ENCODE results near the gene CYP26B1.

DNA sequence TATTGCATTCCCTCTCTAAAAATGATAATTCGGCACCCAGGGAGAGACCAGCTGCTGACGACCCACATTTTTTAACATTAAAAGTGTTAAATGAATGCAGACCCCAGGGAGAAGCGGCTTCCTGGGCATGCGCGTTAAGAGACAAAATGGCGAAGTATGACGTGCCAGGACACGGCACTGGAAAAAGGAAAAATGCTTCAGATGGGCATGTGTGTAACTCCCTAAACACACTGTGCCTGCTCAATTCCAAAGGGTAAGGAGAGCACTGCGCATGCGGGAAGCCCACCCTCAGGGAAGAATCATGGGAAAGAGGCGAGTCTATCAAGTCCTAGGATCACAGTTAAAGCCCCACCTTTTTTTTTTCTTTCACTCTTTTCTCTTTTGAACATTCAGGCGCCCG lies 58.1 kb downstream of the CYP26B1 start:
- no peak for TF ChIP-seq POLR2A (IDR thresholded peaks at IDR 0.05; ENCODE audit: low read depth, low read length)
- TF ChIP-seq MAX (IDR thresholded peaks at IDR 0.05; ENCODE audit: insufficient read depth, insufficient read length): no peak
- TF ChIP-seq, protein P1, sequence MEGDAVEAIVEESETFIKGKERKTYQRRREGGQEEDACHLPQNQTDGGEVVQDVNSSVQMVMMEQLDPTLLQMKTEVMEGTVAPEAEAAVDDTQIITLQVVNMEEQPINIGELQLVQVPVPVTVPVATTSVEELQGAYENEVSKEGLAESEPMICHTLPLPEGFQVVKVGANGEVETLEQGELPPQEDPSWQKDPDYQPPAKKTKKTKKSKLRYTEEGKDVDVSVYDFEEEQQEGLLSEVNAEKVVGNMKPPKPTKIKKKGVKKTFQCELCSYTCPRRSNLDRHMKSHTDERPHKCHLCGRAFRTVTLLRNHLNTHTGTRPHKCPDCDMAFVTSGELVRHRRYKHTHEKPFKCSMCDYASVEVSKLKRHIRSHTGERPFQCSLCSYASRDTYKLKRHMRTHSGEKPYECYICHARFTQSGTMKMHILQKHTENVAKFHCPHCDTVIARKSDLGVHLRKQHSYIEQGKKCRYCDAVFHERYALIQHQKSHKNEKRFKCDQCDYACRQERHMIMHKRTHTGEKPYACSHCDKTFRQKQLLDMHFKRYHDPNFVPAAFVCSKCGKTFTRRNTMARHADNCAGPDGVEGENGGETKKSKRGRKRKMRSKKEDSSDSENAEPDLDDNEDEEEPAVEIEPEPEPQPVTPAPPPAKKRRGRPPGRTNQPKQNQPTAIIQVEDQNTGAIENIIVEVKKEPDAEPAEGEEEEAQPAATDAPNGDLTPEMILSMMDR (IDR thresholded peaks at IDR 0.05; ENCODE audit: extremely low read depth in 1 of 2, insufficient read depth in 1 of 2, low read depth in 1 of 2, low read length in 2 of 2): no peak
- TF ChIP-seq EZH2 (IDR thresholded peaks at IDR 0.05; ENCODE audit: borderline replicate concordance, low read depth, low read length, severe bottlenecking): no peak
- no peak for TF ChIP-seq MYC (IDR thresholded peaks at IDR 0.05; ENCODE audit: low read depth, low read length)
- no peak for TF ChIP-seq FOS (IDR thresholded peaks at IDR 0.05; ENCODE audit: borderline replicate concordance, insufficient read depth, low read length)
- TF ChIP-seq JUN (IDR thresholded peaks at IDR 0.05; ENCODE audit: borderline replicate concordance, insufficient read depth, insufficient read length, low read depth): no peak
